Measurements from ENCODE around the gene SNAPC4.
"Not testable (repeated sequence)": the region's sequence is repeated elsewhere in the genome, so short reads cannot be mapped to it uniquely, and the experiment has no call there.

SNAPC4 gene

GRCh38 chr9:136352682-136353081 is 47.3 kb downstream of the SNAPC4 start:
- DNase-seq = no peak

- DNase-seq = not testable (repeated sequence)
These were observed 48.1 kb downstream of the SNAPC4 start for GRCh38 chr9:136351868-136352267.

GRCh38 chr9:136351252-136351800 is 48.6 kb downstream of the SNAPC4 start:
- DNase-seq = no peak

All from stimulated activated CD4-positive, alpha-beta T cell treated with anti-CD3 and anti-CD28 coated beads, Interleukin-15, amount 100 ng/mL, for 24 hours (primary cell).